Astrocyte (in vitro differentiated cells and primary cell): ENCODE results near the gene SIRT5. TPM values are rescaled to one million over a fixed set of nuclear protein-coding genes. Genes with fewer than 3 reads are reported as not detected.

Experiments
- DNase-seq: peaks from one replicate; pipeline ENCODE4 v3.0.0-alpha.2; 2010; ENCODE audit warnings: low read depth
- FAIRE-seq: peaks from 2 replicates; lab custom pipeline; 2011; peaks lifted over from hg19 to GRCh38; lab: Jason Lieb, UNC
- H2AFZ ChIP-seq: 2 replicates; pipeline ENCODE4 v1.6.0; 2012; ENCODE audit warnings: low read depth, low read length, inconsistent platforms
- H3K27ac ChIP-seq: 2 replicates; pipeline ENCODE4 v1.5.1; 2011; ENCODE audit warnings: low read depth, low read length, inconsistent platforms
- H3K27me3 ChIP-seq: 2 replicates; pipeline ENCODE4 v1.6.0; 2011; ENCODE audit warnings: low read length, inconsistent platforms; ENCODE audit not compliant: insufficient read depth
- H3K36me3 ChIP-seq: 2 replicates; pipeline ENCODE4 v1.5.1; 2011; ENCODE audit warnings: low read length, inconsistent platforms; ENCODE audit not compliant: insufficient read depth
- H3K4me1 ChIP-seq: 2 replicates; pipeline ENCODE4 v1.5.1; 2011; ENCODE audit warnings: low read length, inconsistent platforms; ENCODE audit not compliant: insufficient read depth
- H3K4me2 ChIP-seq: 2 replicates; pipeline ENCODE4 v1.6.0; 2012; ENCODE audit warnings: low read length, inconsistent platforms
- H3K4me3 ChIP-seq: 2 replicates; pipeline ENCODE4 v1.5.1; 2011; ENCODE audit warnings: low read depth, mild to moderate bottlenecking, low read length, inconsistent platforms; ENCODE audit not compliant: insufficient read depth
- H3K79me2 ChIP-seq: 2 replicates; pipeline ENCODE4 v1.6.0; 2012; ENCODE audit warnings: mild to moderate bottlenecking, low read length, inconsistent platforms; ENCODE audit not compliant: insufficient read depth
- H3K9ac ChIP-seq: 2 replicates; pipeline ENCODE4 v1.6.0; 2012; ENCODE audit warnings: mild to moderate bottlenecking, low read length, inconsistent platforms
- H3K9me3 ChIP-seq: 2 replicates; pipeline ENCODE4 v1.5.1; 2012; ENCODE audit warnings: low read depth, mild to moderate bottlenecking, low read length, inconsistent platforms; ENCODE audit not compliant: insufficient read depth
- H4K20me1 ChIP-seq: 2 replicates; pipeline ENCODE4 v1.6.0; 2012; ENCODE audit warnings: low read length, inconsistent platforms; ENCODE audit not compliant: insufficient read depth
- H3K27ac Mint-ChIP-seq: one replicate; pipeline ENCODE4 v1.8.0; 2021; ENCODE audit warnings: mild to moderate bottlenecking, mixed read lengths; ENCODE audit not compliant: unreplicated experiment
- H3K27me3 Mint-ChIP-seq: one replicate; pipeline ENCODE4 v1.8.0; 2021; ENCODE audit warnings: low read depth, mixed read lengths; ENCODE audit not compliant: unreplicated experiment
- H3K36me3 Mint-ChIP-seq: one replicate; pipeline ENCODE4 v1.8.0; 2021; ENCODE audit warnings: low read depth, mixed read lengths; ENCODE audit not compliant: unreplicated experiment
- H3K4me1 Mint-ChIP-seq: one replicate; pipeline ENCODE4 v1.8.0; 2021; ENCODE audit warnings: low read depth, mixed read lengths; ENCODE audit not compliant: unreplicated experiment
- H3K4me3 Mint-ChIP-seq: one replicate; pipeline ENCODE4 v1.8.0; 2021; ENCODE audit warnings: mild to moderate bottlenecking, moderate library complexity, mixed read lengths; ENCODE audit not compliant: unreplicated experiment
- H3K9me3 Mint-ChIP-seq: one replicate; pipeline ENCODE4 v1.8.0; 2021; ENCODE audit warnings: mild to moderate bottlenecking, mixed read lengths; ENCODE audit not compliant: unreplicated experiment
- CTCF ChIP-seq: IDR thresholded peaks from 2 replicates; pipeline ENCODE4 v1.5.1; 2011; ENCODE audit warnings: low read depth, mild to moderate bottlenecking, inconsistent platforms, low read length, moderate library complexity; ENCODE audit not compliant: insufficient read depth
- EZH2 ChIP-seq: IDR thresholded peaks from 2 replicates; pipeline ENCODE4 v1.6.1; 2012; ENCODE audit warnings: mild to moderate bottlenecking, low read length, inconsistent platforms; ENCODE audit not compliant: insufficient read depth
- total RNA-seq: library from RNA; stranded (reverse); gene quantifications from 2 replicates; pipeline ENCODE4 v1.2.1, GENCODE V29; 2021

SIRT5 gene
- total RNA-seq, 1 donor from 2014 or later = 8.6 TPM

DNA sequence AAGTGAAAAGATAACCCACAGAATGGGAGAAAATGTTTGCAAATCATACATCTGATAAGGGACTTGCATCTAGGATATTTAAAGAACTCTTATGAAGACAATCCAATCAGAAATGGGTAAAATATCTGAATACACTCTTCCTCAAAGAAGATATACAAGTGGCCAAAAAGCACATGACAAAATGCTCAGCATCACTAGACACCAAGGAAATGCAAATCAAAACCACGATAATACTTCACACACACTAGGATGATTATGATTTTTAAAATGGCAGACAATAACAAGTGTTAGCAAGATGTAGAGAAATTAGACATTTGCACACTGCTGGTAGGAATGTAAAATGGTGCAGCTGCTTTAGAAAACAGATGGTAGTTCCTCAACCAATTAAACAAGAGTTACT lies 34.8 kb upstream of the SIRT5 start:
- Histone ChIP-seq H3K9ac (no peak overlapping the region), H3K36me3 (no peaks in the 10 kb centered on the region), H3K4me3 (no peak overlapping the region), H3K4me2 (no peak overlapping the region), H2AFZ (no peak overlapping the region), H3K79me2 (no peaks in the 10 kb centered on the region), H3K27ac (no peak overlapping the region), H3K9me3 (no peaks in the 10 kb centered on the region), H3K27me3 (no peaks in the 10 kb centered on the region), H3K4me1 (no peaks in the 10 kb centered on the region), H4K20me1 (no peaks in the 10 kb centered on the region)
- Mint-ChIP-seq H3K4me3 (no peak overlapping the region), H3K36me3 (no peaks in the 10 kb centered on the region), H3K27me3 (no peaks in the 10 kb centered on the region), H3K27ac (no peak overlapping the region), H3K9me3 (no peaks in the 10 kb centered on the region), H3K4me1 (no peaks in the 10 kb centered on the region)
- no peak for FAIRE-seq
- no peak for DNase-seq
- TF ChIP-seq EZH2 (no peak), CTCF (no peak)

- H4K20me1 ChIP-seq = no peaks in the 10 kb centered on the region
- H3K9ac ChIP-seq = no peak overlapping the region
- Mint-ChIP-seq H3K36me3 (no peaks in the 10 kb centered on the region), H3K27me3 (no peaks in the 10 kb centered on the region), H3K4me3 (no peak overlapping the region), H3K9me3 (no peaks in the 10 kb centered on the region), H3K27ac (no peak overlapping the region), H3K4me1 (no peaks in the 10 kb centered on the region)
- no peak overlapping the region for H2AFZ ChIP-seq
- no peak for TF ChIP-seq CTCF
- TF ChIP-seq EZH2 = no peak
- H3K36me3 ChIP-seq = no peaks in the 10 kb centered on the region
- no peak overlapping the region for H3K27ac ChIP-seq
- H3K4me1 ChIP-seq = no peaks in the 10 kb centered on the region
- no peaks in the 10 kb centered on the region for H3K27me3 ChIP-seq
- no peak overlapping the region for H3K4me3 ChIP-seq
- H3K9me3 ChIP-seq = no peaks in the 10 kb centered on the region
- FAIRE-seq (no peak), DNase-seq (no peak)
- no peaks in the 10 kb centered on the region for H3K79me2 ChIP-seq
- H3K4me2 ChIP-seq = no peak overlapping the region
Observed at GRCh38 chr6:13541496-13541895, 32.9 kb upstream of the SIRT5 start.

DNA sequence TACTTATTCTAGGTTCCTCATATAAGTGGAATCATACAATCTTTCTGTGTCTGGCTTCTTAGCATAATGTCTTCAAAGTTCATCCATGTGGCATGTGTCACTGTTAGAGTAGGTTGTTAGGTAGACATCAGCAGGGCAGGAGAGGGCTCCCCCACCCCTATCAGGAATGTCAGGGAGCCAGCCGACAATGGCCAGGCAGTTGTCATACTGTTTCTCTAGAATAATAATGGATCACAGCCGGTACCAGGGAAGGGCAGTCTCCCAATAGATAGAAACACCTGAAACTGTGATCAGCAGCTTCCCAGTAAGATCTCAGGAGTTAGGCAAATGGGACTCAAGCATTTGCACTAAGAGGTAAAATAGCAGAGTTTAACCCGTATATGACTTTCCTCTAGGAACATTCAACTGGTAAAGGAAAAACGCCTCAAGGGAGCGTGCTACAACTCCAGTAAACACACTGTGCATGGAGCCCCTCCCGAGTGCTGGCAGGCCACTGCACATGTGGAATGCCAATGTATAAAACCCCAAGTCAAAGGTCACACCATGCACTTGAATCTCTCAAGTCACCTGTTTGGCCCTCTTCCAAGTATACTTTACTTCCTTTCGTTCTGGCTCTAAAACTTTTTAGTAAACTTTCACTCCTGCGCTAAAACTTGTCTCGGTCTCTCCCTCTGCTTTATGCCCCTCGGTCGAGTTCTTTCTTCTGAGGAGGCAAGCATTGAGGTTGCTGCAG lies 29.8 kb upstream of the SIRT5 start:
- Mint-ChIP-seq H3K27ac (no peak overlapping the region), H3K4me3 (no peak overlapping the region), H3K27me3 (no peaks in the 10 kb centered on the region), H3K36me3 (no peaks in the 10 kb centered on the region), H3K9me3 (no peaks in the 10 kb centered on the region), H3K4me1 (no peaks in the 10 kb centered on the region)
- H3K9me3 ChIP-seq = no peaks in the 10 kb centered on the region
- no peak for TF ChIP-seq CTCF
- no peak for TF ChIP-seq EZH2
- no peak overlapping the region for H3K4me3 ChIP-seq
- no peak overlapping the region for H3K27ac ChIP-seq
- H3K27me3 ChIP-seq = no peaks in the 10 kb centered on the region
- H3K9ac ChIP-seq = no peak overlapping the region
- no peak overlapping the region for H2AFZ ChIP-seq
- no peaks in the 10 kb centered on the region for H3K79me2 ChIP-seq
- H3K4me1 ChIP-seq = no peaks in the 10 kb centered on the region
- no peaks in the 10 kb centered on the region for H4K20me1 ChIP-seq
- H3K36me3 ChIP-seq = no peaks in the 10 kb centered on the region
- H3K4me2 ChIP-seq = no peak overlapping the region
- DNase-seq (no peak), FAIRE-seq (no peak)
